Vagina (tissue), 2 donors: ENCODE results near the gene HDAC10. TPM values are rescaled to one million over a fixed set of nuclear protein-coding genes. Genes with fewer than 3 reads are reported as not detected.

Source experiments
- DNase-seq, 2 donors: peaks; one replicate each; pipeline ENCODE4 v3.0.0-alpha.2; 2017; ENCODE audit errors: extremely low spot score in 2 of 2
- H3K27ac ChIP-seq: fragments of 200-600 bp; sonication (generic); one replicate; pipeline ENCODE4 v1.5.1; 2019
- H3K27me3 ChIP-seq: fragments of 200-600 bp; sonication (generic); one replicate; pipeline ENCODE4 v1.5.1; 2019
- H3K36me3 ChIP-seq, 2 donors: fragments of 200-600 bp; sonication (generic); one replicate each; pipeline ENCODE4 v1.5.1; 2017 to 2019
- H3K4me1 ChIP-seq: fragments of 200-600 bp; sonication (generic); one replicate; pipeline ENCODE4 v1.5.1; 2019
- H3K4me3 ChIP-seq, 2 donors: fragments of 200-600 bp; sonication (generic); 1 replicate in 1 of 2; 2 replicates in 1 of 2; pipeline ENCODE4 v1.5.1; 2016 to 2019
- H3K9me3 ChIP-seq: fragments of 200-600 bp; sonication (generic); one replicate; pipeline ENCODE4 v1.5.1; 2019
- CTCF ChIP-seq, 3 experiments: fragments of 450-650 bp in 2 of 3; fragments of 200-600 bp in 1 of 3; sonication (generic) in 1 of 3; IDR thresholded peaks; one replicate each; pipeline ENCODE4 v1.5.1; 2017 to 2019; ENCODE audit warnings: antibody characterized with exemption in 3 of 3, mild to moderate bottlenecking in 2 of 3, moderate library complexity in 2 of 3
- POLR2A ChIP-seq, 2 donors: fragments of 450-650 bp; IDR thresholded peaks; one replicate each; pipeline ENCODE4 v1.6.1; 2017; ENCODE audit warnings: antibody characterized with exemption in 2 of 2, mild to moderate bottlenecking in 2 of 2, moderate library complexity in 2 of 2
- POLR2AphosphoS5 ChIP-seq, 2 donors: sonication (generic); formaldehyde crosslinking; IDR thresholded peaks; one replicate each; pipeline ENCODE4 v1.9.0; 2017; ENCODE audit warnings: antibody characterized with exemption in 2 of 2, mild to moderate bottlenecking in 2 of 2, low read depth in 1 of 2; ENCODE audit not compliant: insufficient read depth in 1 of 2
- intact Hi-C: fragments of 100-400 bp; cut with DNase I; formaldehyde crosslinking; loops from one replicate; pipeline ENCODE4 v1.15.1; 2023
- total RNA-seq: library from RNA; depleted of rRNA; stranded (reverse); fragments of >200 nt; gene quantifications from one replicate; pipeline ENCODE4 v1.2.3, GENCODE V29; 2016

HDAC10 gene
- total RNA-seq, 1 donor from 2014 or later, result 29.2 TPM

DNA sequence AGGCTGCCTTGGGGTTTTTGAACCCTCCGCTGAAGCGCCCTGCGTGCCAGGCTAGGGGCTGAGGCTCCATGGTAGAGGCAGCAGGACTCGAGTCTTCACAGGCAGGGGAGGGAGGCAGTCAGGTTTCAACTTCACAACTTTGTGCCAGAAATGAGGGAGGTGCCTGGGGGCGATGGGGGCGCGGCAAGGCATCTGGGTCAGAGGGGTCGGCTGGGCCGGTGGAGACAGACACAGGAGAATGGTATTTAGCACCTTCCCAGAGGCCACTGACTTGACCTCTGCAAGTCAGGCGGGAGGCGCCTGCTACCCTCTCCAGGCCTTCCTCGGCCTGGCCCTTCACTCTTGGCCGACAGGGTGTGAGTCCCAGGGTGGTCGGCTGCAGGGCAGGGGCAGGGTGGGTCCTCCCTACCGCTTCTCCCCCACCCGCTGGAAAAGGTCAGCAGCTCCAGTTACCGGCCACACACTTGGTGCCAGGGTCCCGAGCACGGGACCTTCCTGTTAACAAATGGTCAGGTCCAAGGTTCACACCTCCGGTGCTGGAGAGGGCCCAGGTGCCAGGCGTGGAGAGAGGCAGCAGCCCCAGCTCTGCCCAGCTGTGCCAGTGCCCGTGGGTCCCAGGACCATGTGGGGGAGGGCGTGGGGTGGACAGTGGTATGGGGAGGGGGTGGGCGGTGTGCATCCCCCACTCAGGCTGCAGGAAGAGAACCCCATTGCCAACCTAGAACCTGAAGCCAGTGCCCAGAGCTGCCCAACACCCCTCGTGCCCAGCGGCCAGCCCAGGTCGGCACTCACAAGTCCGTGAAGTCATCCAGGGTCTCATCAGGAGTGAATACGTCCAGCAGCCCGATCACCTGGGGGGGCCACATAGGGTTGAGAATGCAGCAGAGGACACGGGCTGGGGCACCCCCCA is 6.6 kb upstream of the HDAC10 start:
- Histone ChIP-seq H3K27ac (no peak overlapping the region), H3K4me3 (no peak overlapping the region), H3K9me3 (no peaks in the 10 kb centered on the region), H3K4me1 (peaks cover 21% of the 10 kb centered on the region), H3K36me3 (no peaks in the 10 kb centered on the region), H3K27me3 (no peaks in the 10 kb centered on the region)
- no peak for DNase-seq
- TF ChIP-seq POLR2A (IDR thresholded peaks at IDR 0.05) (no peak), CTCF (IDR thresholded peaks at IDR 0.05) (no peak), POLR2AphosphoS5 (IDR thresholded peaks at IDR 0.05; ENCODE audit: insufficient read depth in 1 of 2, low read depth in 1 of 2) (no peak)
- intact Hi-C loops, result no loop called here

DNA sequence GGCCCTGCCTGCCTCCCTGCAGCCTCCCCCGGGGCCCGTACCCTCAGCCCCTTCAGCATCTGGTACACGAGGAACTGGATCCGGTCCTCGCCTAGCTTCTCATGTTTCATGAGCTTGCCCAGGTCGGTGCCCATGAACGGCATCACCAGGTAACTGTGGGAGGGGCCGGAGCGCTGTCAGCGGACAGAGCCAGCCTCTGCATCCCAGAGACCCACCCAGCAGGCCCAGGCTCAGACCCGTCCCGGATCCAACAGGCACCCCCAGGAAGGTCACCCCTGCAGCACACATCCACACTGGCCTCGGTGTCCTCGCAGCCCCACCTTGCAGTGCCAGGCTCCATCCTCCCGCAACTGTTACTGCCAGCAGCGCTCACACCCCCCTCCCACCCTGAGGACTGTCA is 6.0 kb upstream of the HDAC10 start:
- H3K9me3 ChIP-seq, result no peaks in the 10 kb centered on the region
- H3K27ac ChIP-seq, result no peak overlapping the region
- no peak for DNase-seq
- TF ChIP-seq POLR2AphosphoS5 (IDR thresholded peaks at IDR 0.05; ENCODE audit: insufficient read depth in 1 of 2, low read depth in 1 of 2) (no peak), CTCF (IDR thresholded peaks at IDR 0.05) (no peak), POLR2A (IDR thresholded peaks at IDR 0.05) (no peak)
- no peak overlapping the region for H3K4me3 ChIP-seq
- H3K36me3 ChIP-seq, result no peaks in the 10 kb centered on the region
- peaks cover 15% of the 10 kb centered on the region for H3K4me1 ChIP-seq
- no peaks in the 10 kb centered on the region for H3K27me3 ChIP-seq
- intact Hi-C loops, result no loop called here

- Histone ChIP-seq H3K27ac (no peak overlapping the region), H3K4me3 (no peak overlapping the region), H3K27me3 (no peaks in the 10 kb centered on the region), H3K4me1 (peaks cover 18% of the 10 kb centered on the region), H3K9me3 (no peaks in the 10 kb centered on the region), H3K36me3 (no peaks in the 10 kb centered on the region)
- DNase-seq, result no peak
- TF ChIP-seq POLR2AphosphoS5 (IDR thresholded peaks at IDR 0.05; ENCODE audit: insufficient read depth in 1 of 2, low read depth in 1 of 2) (no peak), CTCF (IDR thresholded peaks at IDR 0.05) (no peak), POLR2A (IDR thresholded peaks at IDR 0.05) (no peak)
- intact Hi-C loops, result no loop called here
Observed at GRCh38 chr22:50256258-50256862, 5.3 kb upstream of the HDAC10 start.

GRCh38 chr22:50255607-50256006 is 4.5 kb upstream of the HDAC10 start:
- intact Hi-C loops, result no loop called here
- Histone ChIP-seq H3K27me3 (no peaks in the 10 kb centered on the region), H3K4me1 (peaks cover 20% of the 10 kb centered on the region), H3K9me3 (no peaks in the 10 kb centered on the region), H3K4me3 (no peak overlapping the region), H3K36me3 (no peaks in the 10 kb centered on the region), H3K27ac (no peak overlapping the region)
- no peak for TF ChIP-seq CTCF (IDR thresholded peaks at IDR 0.05)
- TF ChIP-seq POLR2AphosphoS5 (IDR thresholded peaks at IDR 0.05; ENCODE audit: insufficient read depth in 1 of 2, low read depth in 1 of 2), result no peak
- TF ChIP-seq POLR2A (IDR thresholded peaks at IDR 0.05), result no peak
- no peak for DNase-seq

GRCh38 chr22:50255099-50255498 is 4.0 kb upstream of the HDAC10 start:
- no peak overlapping the region for H3K27ac ChIP-seq
- DNase-seq, result no peak
- no peak overlapping the region for H3K4me3 ChIP-seq
- H3K4me1 ChIP-seq, result peaks cover 20% of the 10 kb centered on the region
- intact Hi-C loops, result no loop called here
- H3K36me3 ChIP-seq, result no peaks in the 10 kb centered on the region
- H3K9me3 ChIP-seq, result no peaks in the 10 kb centered on the region
- no peaks in the 10 kb centered on the region for H3K27me3 ChIP-seq
- TF ChIP-seq CTCF (IDR thresholded peaks at IDR 0.05) (no peak), POLR2AphosphoS5 (IDR thresholded peaks at IDR 0.05; ENCODE audit: insufficient read depth in 1 of 2, low read depth in 1 of 2) (no peak), POLR2A (IDR thresholded peaks at IDR 0.05) (no peak)
